Neural cell (in vitro differentiated cells): ENCODE data around the gene TXNL4B. TPM values are rescaled to one million over a fixed set of nuclear protein-coding genes. Genes with fewer than 3 reads are reported as not detected.

Experiments
- H2AFZ ChIP-seq: fragments of 200-600, 300-800 bp; sonication (generic), shearing (Covaris generic); 2 replicates; pipeline ENCODE4 v1.6.0; 2014; ENCODE audit warnings: low read depth, mild to moderate bottlenecking, antibody characterized with exemption, low read length, moderate library complexity
- H3F3A ChIP-seq: fragments of 200-600 bp; shearing (Covaris generic); 2 replicates; pipeline ENCODE4 v1.6.1; 2016; ENCODE audit warnings: mild to moderate bottlenecking, moderate library complexity, mixed read lengths, antibody characterized with exemption, low read length; ENCODE audit not compliant: insufficient read depth, poor library complexity, severe bottlenecking
- H3K27ac ChIP-seq: fragments of 200-600, 300-800 bp; sonication (generic), shearing (Covaris generic); 2 replicates; pipeline ENCODE4 v1.5.1; 2014; ENCODE audit warnings: mild to moderate bottlenecking, low read length, moderate library complexity
- H3K27me3 ChIP-seq: fragments of 300-800, 200-600 bp; sonication (generic), shearing (Covaris generic); 2 replicates; pipeline ENCODE4 v1.6.0; 2014; ENCODE audit warnings: mild to moderate bottlenecking, low read depth, low read length, moderate library complexity; ENCODE audit not compliant: insufficient read depth
- H3K36me3 ChIP-seq: fragments of 300-800, 200-600 bp; sonication (generic), shearing (Covaris generic); 2 replicates; pipeline ENCODE4 v1.5.1; 2014; ENCODE audit warnings: mild to moderate bottlenecking, antibody characterized with exemption, low read length, moderate library complexity; ENCODE audit not compliant: insufficient read depth
- H3K4me2 ChIP-seq: fragments of 300-800, 200-600 bp; sonication (generic), shearing (Covaris generic); 2 replicates; pipeline ENCODE4 v1.6.0; 2014; ENCODE audit warnings: mild to moderate bottlenecking, low read length
- H3K4me3 ChIP-seq: fragments of 300-800, 200-600 bp; sonication (generic), shearing (Covaris generic); 2 replicates; pipeline ENCODE4 v1.5.1; 2014; ENCODE audit warnings: mild to moderate bottlenecking, low read length, moderate library complexity
- H3K79me2 ChIP-seq: fragments of 200-600 bp; shearing (Covaris generic); replicated peaks from 2 replicates; pipeline ENCODE4 v1.6.0; 2014; ENCODE audit warnings: mild to moderate bottlenecking, low read length, moderate library complexity; ENCODE audit not compliant: insufficient read depth
- H3K9ac ChIP-seq: fragments of 300-800, 200-600 bp; sonication (generic), shearing (Covaris generic); 2 replicates; pipeline ENCODE4 v1.6.1; 2016; ENCODE audit warnings: mild to moderate bottlenecking, low read length, mixed read lengths
- H3K9me2 ChIP-seq: fragments of 200-600 bp; shearing (Covaris generic); 2 replicates; pipeline ENCODE4 v1.6.1; 2016; ENCODE audit warnings: mild to moderate bottlenecking, low read length, mixed read lengths; ENCODE audit not compliant: insufficient read depth
- H3K9me3 ChIP-seq: fragments of 200-600, 300-800 bp; sonication (generic), shearing (Covaris generic); 2 replicates; pipeline ENCODE4 v1.6.1; 2016; ENCODE audit warnings: mild to moderate bottlenecking, mixed run types, low read length, moderate library complexity, mixed read lengths
- H4K20me1 ChIP-seq: fragments of 200-600 bp; shearing (Covaris generic); 2 replicates; pipeline ENCODE4 v1.6.1; 2016; ENCODE audit warnings: mild to moderate bottlenecking, mixed run types; ENCODE audit not compliant: insufficient read depth
- EP300 ChIP-seq: fragments of 450-650 bp; conservative IDR thresholded peaks from 2 replicates; pipeline ENCODE4 v1.6.1; 2014; ENCODE audit warnings: antibody characterized with exemption, mild to moderate bottlenecking, moderate library complexity; ENCODE audit not compliant: poor library complexity, severe bottlenecking
- EZH2 ChIP-seq: fragments of 200-600, 300-800 bp; shearing (Covaris generic), sonication (generic); IDR thresholded peaks from 2 replicates; pipeline ENCODE4 v1.6.1; 2014; ENCODE audit warnings: antibody characterized with exemption, low read length, borderline replicate concordance, mild to moderate bottlenecking; ENCODE audit not compliant: insufficient read depth, poor library complexity, severe bottlenecking
- MXI1 ChIP-seq: fragments of 450-650 bp; conservative IDR thresholded peaks from 2 replicates; pipeline ENCODE4 v1.6.1; 2014; ENCODE audit warnings: antibody characterized with exemption, mild to moderate bottlenecking; ENCODE audit not compliant: poor library complexity, severe bottlenecking
- POLR2AphosphoS5 ChIP-seq: IDR thresholded peaks from 2 replicates; pipeline ENCODE4 v1.6.1; 2012
- RAD21 ChIP-seq: fragments of 450-650 bp; conservative IDR thresholded peaks from 2 replicates; pipeline ENCODE4 v1.6.1; 2014; ENCODE audit warnings: antibody characterized with exemption, mild to moderate bottlenecking, moderate library complexity
- SMC3 ChIP-seq: fragments of 450-650 bp; conservative IDR thresholded peaks from 2 replicates; pipeline ENCODE4 v1.6.1; 2014; ENCODE audit warnings: antibody characterized with exemption, mild to moderate bottlenecking, moderate library complexity; ENCODE audit not compliant: poor library complexity
- polyA plus RNA-seq: library from polyadenylated mRNA; depleted of rRNA; stranded (reverse); fragments of >200 nt; gene quantifications from 2 replicates; pipeline ENCODE4 v1.2.3, GENCODE V29; 2014
- TF ChIP-seq, protein P1 (sequence below): fragments of 450-650 bp; IDR thresholded peaks from 2 replicates; pipeline ENCODE4 v1.5.1; 2014; ENCODE audit warnings: antibody characterized with exemption, mild to moderate bottlenecking, moderate library complexity; ENCODE audit not compliant: poor library complexity, severe bottlenecking
- TF ChIP-seq, protein P2 (sequence below): IDR thresholded peaks from 2 replicates; pipeline ENCODE4 v1.6.1; 2012; ENCODE audit warnings: borderline replicate concordance

TXNL4B gene
- polyA plus RNA-seq, 1 donor from 2014 or later = 26.2 TPM

DNA sequence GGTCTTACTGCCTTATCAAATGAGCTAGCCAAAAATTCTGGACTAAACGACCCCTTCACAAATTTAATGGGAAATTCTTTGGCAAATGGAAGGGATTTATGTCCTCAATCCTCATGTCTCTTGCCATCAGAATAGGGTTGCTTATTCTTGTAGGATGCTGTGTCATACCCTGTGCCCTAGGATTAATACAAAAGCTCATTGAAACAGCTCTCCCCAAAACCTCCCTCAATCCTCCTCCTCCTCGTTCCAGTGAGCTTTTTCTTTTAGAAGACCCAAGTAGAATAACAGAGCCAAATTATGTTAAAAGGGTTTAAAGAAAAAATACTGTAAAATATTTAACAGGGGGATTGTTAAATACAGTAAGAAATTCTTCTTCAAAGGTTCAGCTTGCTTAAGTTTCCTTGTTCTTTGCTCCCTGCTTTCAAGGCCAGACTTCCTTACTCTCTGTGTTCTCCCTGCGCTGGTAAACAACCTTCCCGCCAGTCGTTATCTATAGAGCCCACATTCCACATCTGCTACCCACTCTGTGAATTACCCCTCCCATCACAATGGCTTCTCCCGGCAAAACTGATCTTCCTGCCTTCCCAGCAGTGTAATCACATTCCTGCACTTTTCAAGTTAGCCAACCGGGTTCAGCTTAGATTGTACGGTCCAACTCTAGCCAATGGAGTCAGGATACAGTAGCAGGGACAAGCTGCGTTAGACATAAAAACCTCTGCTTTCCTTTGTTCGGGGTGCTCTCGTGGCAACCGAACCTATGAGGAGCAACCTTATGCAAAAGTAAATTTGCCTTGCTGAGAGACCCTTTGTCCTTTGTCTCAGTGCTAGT, 20.7 kb downstream of the TXNL4B start:
- H3K9me2 ChIP-seq = no peaks in the 10 kb centered on the region
- H4K20me1 ChIP-seq = no peaks in the 10 kb centered on the region
- TF ChIP-seq EP300 (no peak), SMC3 (no peak), POLR2AphosphoS5 (no peak), RAD21 (no peak), EZH2 (no peak), MXI1 (no peak)
- H2AFZ ChIP-seq = no peak overlapping the region
- no peaks in the 10 kb centered on the region for H3K9me3 ChIP-seq
- no peak overlapping the region for H3K27ac ChIP-seq
- H3K27me3 ChIP-seq = no peaks in the 10 kb centered on the region
- no peak overlapping the region for H3K4me2 ChIP-seq
- H3K4me3 ChIP-seq = no peak overlapping the region
- H3F3A ChIP-seq = no peaks in the 10 kb centered on the region
- H3K9ac ChIP-seq = no peak overlapping the region
- no peaks in the 10 kb centered on the region for H3K36me3 ChIP-seq
- H3K79me2 ChIP-seq = no peaks in the 10 kb centered on the region

DNA sequence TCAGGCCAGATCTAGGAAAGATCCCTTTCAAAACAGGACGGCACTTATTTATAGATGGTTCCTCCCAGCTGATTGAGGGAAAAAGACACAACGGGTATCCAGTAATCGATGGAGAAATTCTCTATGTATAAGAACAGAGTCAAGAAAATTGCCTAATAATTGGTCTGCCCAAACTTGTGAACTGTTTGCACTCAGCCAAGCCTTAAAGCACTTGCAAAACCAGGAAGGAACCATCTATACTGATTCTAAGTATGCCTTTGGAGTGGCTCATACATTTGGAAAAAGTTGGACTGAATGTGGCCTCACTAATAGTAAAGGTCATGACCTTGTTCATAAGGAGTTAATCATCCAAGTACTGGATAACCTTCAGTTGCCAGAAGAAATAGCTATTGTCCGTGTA, 24.5 kb downstream of the TXNL4B start:
- Histone ChIP-seq H2AFZ (no peak overlapping the region), H3K27ac (no peak overlapping the region)

DNA sequence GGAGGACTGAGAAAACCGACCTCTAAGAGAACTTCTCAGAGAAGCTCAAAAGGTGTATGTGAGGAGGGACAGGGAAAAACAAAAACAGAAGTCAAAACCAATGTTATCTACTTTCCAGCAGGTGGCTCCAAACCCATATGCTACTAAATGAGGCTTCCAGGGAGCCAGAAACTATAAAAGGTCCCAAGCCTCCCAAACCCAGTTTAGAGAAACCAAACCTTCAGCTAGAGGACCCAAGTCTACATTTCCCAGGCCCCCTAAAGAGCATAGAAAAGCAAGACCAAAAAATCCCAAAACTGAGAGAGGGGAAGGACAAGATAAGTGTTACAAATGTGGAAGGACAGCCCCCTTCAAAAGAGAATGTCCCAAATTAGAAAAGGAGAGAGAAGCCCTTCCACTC, 26.7 kb downstream of the TXNL4B start:
- no peaks in the 10 kb centered on the region for H3K36me3 ChIP-seq
- no peaks in the 10 kb centered on the region for H3K27me3 ChIP-seq
- H3K79me2 ChIP-seq = no peaks in the 10 kb centered on the region
- no peak overlapping the region for H3K9ac ChIP-seq
- H3K4me2 ChIP-seq = no peak overlapping the region
- TF ChIP-seq RAD21 = peak; percentile 76
- no peak for TF ChIP-seq MXI1
- peak; percentile 76 for TF ChIP-seq SMC3
- TF ChIP-seq, protein P1, sequence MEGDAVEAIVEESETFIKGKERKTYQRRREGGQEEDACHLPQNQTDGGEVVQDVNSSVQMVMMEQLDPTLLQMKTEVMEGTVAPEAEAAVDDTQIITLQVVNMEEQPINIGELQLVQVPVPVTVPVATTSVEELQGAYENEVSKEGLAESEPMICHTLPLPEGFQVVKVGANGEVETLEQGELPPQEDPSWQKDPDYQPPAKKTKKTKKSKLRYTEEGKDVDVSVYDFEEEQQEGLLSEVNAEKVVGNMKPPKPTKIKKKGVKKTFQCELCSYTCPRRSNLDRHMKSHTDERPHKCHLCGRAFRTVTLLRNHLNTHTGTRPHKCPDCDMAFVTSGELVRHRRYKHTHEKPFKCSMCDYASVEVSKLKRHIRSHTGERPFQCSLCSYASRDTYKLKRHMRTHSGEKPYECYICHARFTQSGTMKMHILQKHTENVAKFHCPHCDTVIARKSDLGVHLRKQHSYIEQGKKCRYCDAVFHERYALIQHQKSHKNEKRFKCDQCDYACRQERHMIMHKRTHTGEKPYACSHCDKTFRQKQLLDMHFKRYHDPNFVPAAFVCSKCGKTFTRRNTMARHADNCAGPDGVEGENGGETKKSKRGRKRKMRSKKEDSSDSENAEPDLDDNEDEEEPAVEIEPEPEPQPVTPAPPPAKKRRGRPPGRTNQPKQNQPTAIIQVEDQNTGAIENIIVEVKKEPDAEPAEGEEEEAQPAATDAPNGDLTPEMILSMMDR = peak; percentile 77
- no peak overlapping the region for H2AFZ ChIP-seq
- H3K9me2 ChIP-seq = no peaks in the 10 kb centered on the region
- no peak overlapping the region for H3K4me3 ChIP-seq
- no peaks in the 10 kb centered on the region for H3K9me3 ChIP-seq
- H4K20me1 ChIP-seq = no peaks in the 10 kb centered on the region
- H3K27ac ChIP-seq = no peak overlapping the region
- H3F3A ChIP-seq = no peaks in the 10 kb centered on the region

More for the DNA sequence above, 24.5 kb downstream of the TXNL4B start:
- no peak overlapping the region for H3K4me3 ChIP-seq
- H3K4me2 ChIP-seq = no peak overlapping the region
- no peaks in the 10 kb centered on the region for H3K9me2 ChIP-seq
- TF ChIP-seq, protein P2, sequence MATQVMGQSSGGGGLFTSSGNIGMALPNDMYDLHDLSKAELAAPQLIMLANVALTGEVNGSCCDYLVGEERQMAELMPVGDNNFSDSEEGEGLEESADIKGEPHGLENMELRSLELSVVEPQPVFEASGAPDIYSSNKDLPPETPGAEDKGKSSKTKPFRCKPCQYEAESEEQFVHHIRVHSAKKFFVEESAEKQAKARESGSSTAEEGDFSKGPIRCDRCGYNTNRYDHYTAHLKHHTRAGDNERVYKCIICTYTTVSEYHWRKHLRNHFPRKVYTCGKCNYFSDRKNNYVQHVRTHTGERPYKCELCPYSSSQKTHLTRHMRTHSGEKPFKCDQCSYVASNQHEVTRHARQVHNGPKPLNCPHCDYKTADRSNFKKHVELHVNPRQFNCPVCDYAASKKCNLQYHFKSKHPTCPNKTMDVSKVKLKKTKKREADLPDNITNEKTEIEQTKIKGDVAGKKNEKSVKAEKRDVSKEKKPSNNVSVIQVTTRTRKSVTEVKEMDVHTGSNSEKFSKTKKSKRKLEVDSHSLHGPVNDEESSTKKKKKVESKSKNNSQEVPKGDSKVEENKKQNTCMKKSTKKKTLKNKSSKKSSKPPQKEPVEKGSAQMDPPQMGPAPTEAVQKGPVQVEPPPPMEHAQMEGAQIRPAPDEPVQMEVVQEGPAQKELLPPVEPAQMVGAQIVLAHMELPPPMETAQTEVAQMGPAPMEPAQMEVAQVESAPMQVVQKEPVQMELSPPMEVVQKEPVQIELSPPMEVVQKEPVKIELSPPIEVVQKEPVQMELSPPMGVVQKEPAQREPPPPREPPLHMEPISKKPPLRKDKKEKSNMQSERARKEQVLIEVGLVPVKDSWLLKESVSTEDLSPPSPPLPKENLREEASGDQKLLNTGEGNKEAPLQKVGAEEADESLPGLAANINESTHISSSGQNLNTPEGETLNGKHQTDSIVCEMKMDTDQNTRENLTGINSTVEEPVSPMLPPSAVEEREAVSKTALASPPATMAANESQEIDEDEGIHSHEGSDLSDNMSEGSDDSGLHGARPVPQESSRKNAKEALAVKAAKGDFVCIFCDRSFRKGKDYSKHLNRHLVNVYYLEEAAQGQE = no peak
- no peak for TF ChIP-seq EP300
- no peak for TF ChIP-seq EZH2
- H3K9me3 ChIP-seq = no peaks in the 10 kb centered on the region
- H3K36me3 ChIP-seq = no peaks in the 10 kb centered on the region
- no peaks in the 10 kb centered on the region for H3K79me2 ChIP-seq
- no peaks in the 10 kb centered on the region for H4K20me1 ChIP-seq
- no peak overlapping the region for H3K9ac ChIP-seq
- no peaks in the 10 kb centered on the region for H3K27me3 ChIP-seq
- H3F3A ChIP-seq = no peaks in the 10 kb centered on the region
